Neural cell (in vitro differentiated cells): Measurements from ENCODE around the gene ADAD2.

Experiments used
- EP300 ChIP-seq: fragments of 450-650 bp; conservative IDR thresholded peaks from 2 replicates; pipeline ENCODE4 v1.6.1; 2014; ENCODE audit warnings: antibody characterized with exemption, mild to moderate bottlenecking, moderate library complexity; ENCODE audit not compliant: poor library complexity, severe bottlenecking
- EZH2 ChIP-seq: fragments of 200-600, 300-800 bp; shearing (Covaris generic), sonication (generic); IDR thresholded peaks from 2 replicates; pipeline ENCODE4 v1.6.1; 2014; ENCODE audit warnings: antibody characterized with exemption, low read length, borderline replicate concordance, mild to moderate bottlenecking; ENCODE audit not compliant: insufficient read depth, poor library complexity, severe bottlenecking
- POLR2AphosphoS5 ChIP-seq: IDR thresholded peaks from 2 replicates; pipeline ENCODE4 v1.6.1; 2012
- RAD21 ChIP-seq: fragments of 450-650 bp; conservative IDR thresholded peaks from 2 replicates; pipeline ENCODE4 v1.6.1; 2014; ENCODE audit warnings: antibody characterized with exemption, mild to moderate bottlenecking, moderate library complexity
- SMC3 ChIP-seq: fragments of 450-650 bp; conservative IDR thresholded peaks from 2 replicates; pipeline ENCODE4 v1.6.1; 2014; ENCODE audit warnings: antibody characterized with exemption, mild to moderate bottlenecking, moderate library complexity; ENCODE audit not compliant: poor library complexity
- TAF1 ChIP-seq: IDR thresholded peaks from 2 replicates; pipeline ENCODE4 v1.6.1; 2012; ENCODE audit warnings: low read depth
- TF ChIP-seq, protein P1 (sequence below): fragments of 450-650 bp; IDR thresholded peaks from 2 replicates; pipeline ENCODE4 v1.5.1; 2014; ENCODE audit warnings: antibody characterized with exemption, mild to moderate bottlenecking, moderate library complexity; ENCODE audit not compliant: poor library complexity, severe bottlenecking
- TF ChIP-seq, protein P2 (sequence below): IDR thresholded peaks from 2 replicates; pipeline ENCODE4 v1.6.1; 2012; ENCODE audit warnings: borderline replicate concordance

DNA sequence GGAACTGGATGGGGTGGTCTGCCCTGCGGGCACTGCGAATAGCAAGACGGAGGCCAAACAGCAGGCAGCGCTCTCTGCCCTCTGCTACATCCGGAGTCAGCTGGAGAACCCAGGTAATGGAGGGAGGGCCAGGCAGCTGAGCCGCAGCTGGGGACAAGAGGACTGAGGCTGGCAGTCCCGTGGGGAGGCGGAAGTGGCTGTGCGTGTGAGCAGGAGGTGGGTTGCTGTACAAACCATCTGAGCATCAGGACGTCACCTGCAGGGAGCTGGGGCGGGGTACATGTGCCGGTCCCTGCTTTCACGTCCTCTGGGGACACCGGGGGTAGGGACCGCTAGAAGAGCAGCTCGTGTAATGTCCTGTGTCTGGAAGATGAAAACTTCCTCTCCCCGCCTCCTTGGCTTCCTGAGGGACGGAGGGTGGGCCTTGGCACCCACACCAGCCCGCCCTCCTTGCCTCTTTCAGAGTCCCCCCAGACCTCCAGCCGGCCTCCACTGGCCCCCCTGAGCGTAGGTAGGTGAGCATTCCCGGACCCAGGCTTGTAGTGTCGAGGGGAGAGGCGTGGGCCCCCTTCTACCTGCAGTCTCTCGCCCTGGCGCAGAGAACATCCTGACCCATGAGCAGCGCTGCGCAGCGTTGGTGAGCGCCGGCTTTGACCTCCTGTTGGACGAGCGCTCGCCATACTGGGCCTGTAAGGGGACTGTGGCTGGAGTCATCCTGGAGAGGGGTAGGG is 3.7 kb downstream of the ADAD2 start:
- TF ChIP-seq, protein P1, sequence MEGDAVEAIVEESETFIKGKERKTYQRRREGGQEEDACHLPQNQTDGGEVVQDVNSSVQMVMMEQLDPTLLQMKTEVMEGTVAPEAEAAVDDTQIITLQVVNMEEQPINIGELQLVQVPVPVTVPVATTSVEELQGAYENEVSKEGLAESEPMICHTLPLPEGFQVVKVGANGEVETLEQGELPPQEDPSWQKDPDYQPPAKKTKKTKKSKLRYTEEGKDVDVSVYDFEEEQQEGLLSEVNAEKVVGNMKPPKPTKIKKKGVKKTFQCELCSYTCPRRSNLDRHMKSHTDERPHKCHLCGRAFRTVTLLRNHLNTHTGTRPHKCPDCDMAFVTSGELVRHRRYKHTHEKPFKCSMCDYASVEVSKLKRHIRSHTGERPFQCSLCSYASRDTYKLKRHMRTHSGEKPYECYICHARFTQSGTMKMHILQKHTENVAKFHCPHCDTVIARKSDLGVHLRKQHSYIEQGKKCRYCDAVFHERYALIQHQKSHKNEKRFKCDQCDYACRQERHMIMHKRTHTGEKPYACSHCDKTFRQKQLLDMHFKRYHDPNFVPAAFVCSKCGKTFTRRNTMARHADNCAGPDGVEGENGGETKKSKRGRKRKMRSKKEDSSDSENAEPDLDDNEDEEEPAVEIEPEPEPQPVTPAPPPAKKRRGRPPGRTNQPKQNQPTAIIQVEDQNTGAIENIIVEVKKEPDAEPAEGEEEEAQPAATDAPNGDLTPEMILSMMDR, result no peak
- TF ChIP-seq POLR2AphosphoS5, result no peak
- TF ChIP-seq, protein P2, sequence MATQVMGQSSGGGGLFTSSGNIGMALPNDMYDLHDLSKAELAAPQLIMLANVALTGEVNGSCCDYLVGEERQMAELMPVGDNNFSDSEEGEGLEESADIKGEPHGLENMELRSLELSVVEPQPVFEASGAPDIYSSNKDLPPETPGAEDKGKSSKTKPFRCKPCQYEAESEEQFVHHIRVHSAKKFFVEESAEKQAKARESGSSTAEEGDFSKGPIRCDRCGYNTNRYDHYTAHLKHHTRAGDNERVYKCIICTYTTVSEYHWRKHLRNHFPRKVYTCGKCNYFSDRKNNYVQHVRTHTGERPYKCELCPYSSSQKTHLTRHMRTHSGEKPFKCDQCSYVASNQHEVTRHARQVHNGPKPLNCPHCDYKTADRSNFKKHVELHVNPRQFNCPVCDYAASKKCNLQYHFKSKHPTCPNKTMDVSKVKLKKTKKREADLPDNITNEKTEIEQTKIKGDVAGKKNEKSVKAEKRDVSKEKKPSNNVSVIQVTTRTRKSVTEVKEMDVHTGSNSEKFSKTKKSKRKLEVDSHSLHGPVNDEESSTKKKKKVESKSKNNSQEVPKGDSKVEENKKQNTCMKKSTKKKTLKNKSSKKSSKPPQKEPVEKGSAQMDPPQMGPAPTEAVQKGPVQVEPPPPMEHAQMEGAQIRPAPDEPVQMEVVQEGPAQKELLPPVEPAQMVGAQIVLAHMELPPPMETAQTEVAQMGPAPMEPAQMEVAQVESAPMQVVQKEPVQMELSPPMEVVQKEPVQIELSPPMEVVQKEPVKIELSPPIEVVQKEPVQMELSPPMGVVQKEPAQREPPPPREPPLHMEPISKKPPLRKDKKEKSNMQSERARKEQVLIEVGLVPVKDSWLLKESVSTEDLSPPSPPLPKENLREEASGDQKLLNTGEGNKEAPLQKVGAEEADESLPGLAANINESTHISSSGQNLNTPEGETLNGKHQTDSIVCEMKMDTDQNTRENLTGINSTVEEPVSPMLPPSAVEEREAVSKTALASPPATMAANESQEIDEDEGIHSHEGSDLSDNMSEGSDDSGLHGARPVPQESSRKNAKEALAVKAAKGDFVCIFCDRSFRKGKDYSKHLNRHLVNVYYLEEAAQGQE, result no peak
- TF ChIP-seq RAD21, result no peak
- TF ChIP-seq EZH2, result no peak
- TF ChIP-seq SMC3, result no peak
- TF ChIP-seq TAF1, result no peak
- TF ChIP-seq EP300, result no peak
